ENCODE results near the gene SRMS.

- TF ChIP-seq CTCF (IDR thresholded peaks at IDR 0.05) (no peak), POLR2A (IDR thresholded peaks at IDR 0.05) (no peak)
These were observed 55.8 kb downstream of the SRMS start for GRCh38 chr20:63491635-63492230.

Measured in heart left ventricle (tissue), 13 donors.